ENCODE measurements around the gene KRTCAP2.

DNA sequence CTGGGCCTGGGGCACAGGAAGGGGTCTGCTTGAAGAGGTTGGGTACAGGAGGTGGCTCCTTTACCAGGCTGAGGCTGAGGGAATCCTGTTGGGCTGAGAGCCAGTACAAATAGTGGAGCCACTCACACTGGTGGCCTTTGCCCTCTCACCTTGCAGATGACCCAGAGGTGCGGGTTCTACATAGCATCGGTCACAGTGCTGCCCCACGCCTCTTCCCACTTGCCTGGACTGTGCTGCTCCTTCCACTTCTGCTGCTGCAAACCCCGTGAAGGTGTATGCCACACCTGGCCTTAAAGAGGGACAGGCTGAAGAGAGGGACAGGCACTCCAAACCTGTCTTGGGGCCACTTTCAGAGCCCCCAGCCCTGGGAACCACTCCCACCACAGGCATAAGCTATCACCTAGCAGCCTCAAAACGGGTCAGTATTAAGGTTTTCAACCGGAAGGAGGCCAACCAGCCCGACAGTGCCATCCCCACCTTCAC is 39.3 kb downstream of the KRTCAP2 start:
- TF ChIP-seq, protein P1, sequence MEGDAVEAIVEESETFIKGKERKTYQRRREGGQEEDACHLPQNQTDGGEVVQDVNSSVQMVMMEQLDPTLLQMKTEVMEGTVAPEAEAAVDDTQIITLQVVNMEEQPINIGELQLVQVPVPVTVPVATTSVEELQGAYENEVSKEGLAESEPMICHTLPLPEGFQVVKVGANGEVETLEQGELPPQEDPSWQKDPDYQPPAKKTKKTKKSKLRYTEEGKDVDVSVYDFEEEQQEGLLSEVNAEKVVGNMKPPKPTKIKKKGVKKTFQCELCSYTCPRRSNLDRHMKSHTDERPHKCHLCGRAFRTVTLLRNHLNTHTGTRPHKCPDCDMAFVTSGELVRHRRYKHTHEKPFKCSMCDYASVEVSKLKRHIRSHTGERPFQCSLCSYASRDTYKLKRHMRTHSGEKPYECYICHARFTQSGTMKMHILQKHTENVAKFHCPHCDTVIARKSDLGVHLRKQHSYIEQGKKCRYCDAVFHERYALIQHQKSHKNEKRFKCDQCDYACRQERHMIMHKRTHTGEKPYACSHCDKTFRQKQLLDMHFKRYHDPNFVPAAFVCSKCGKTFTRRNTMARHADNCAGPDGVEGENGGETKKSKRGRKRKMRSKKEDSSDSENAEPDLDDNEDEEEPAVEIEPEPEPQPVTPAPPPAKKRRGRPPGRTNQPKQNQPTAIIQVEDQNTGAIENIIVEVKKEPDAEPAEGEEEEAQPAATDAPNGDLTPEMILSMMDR (IDR thresholded peaks at IDR 0.05; ENCODE audit: low read length): no peak
- no peak for TF ChIP-seq EZH2 (optimal IDR thresholded peaks at IDR 0.05; ENCODE audit: low read depth, low read length)
